Measurements from ENCODE around the gene TRIM26.
"Not testable (repeated sequence)": the region's sequence is repeated elsewhere in the genome, so short reads cannot be mapped to it uniquely, and the experiment has no call there.

The TRIM26 gene

DNA sequence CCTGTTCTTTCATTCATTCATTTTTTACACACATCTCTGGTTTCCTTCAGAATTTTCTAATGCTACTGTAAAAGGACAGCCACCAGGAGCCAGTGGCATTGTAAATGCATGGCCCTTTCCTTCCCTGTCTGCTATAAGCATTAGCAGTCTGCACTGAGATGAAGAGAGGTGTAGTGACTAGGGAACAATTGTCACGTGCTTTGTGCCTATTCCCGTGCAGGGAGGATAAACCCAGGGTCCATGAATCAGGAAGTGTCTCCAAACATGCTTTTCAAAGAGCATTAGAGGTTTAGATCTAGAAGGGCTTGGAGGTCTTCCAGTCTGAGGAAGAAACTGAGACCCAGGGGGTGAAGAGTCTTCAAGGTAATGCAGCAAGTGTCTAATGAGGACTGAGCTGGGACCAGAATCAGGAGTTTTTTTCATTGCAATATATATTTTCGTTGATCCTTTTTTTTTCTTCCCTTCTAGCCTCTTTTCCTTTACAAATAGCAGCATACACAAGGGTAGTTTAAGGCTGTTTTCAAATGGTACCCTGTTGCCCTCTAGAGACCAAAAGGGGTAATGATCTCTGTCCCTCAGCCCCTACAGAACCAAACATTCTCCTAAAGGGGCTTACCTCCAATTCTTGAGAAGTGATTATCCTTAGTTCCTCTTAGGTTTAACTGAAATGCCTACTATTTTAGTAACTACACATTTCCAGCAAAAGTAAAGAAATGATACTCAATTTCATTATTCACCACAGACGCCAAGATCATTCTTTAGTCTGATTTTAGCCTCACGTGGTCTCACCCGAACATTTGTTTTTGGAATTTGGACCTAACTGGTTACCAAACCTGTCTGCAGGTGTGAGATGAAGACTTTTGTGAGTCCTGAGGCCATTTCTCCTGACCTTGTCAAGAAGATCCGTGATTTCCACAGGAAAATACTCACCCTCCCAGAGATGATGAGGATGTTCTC lies 43.3 kb downstream of the TRIM26 start:
- FAIRE-seq: no peak

DNA sequence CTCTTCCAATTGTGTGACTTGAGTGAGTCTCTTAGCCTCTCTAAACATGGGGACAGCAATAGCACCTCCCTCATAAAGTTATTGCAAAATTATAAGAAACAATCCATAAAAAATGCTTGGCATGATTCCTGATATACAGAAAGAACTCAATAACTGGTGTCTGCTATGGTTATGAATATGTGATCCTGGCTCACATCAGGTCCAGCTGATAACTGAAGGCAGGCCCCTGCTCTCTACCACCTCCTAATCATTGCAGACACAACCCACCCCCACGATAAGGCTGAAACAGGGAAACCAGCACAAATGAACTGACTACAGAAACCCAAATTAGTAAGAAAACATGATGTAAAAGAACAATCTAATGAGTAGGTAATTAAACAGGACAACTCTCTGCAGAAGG lies 44.5 kb downstream of the TRIM26 start:
- no peak for FAIRE-seq

DNA sequence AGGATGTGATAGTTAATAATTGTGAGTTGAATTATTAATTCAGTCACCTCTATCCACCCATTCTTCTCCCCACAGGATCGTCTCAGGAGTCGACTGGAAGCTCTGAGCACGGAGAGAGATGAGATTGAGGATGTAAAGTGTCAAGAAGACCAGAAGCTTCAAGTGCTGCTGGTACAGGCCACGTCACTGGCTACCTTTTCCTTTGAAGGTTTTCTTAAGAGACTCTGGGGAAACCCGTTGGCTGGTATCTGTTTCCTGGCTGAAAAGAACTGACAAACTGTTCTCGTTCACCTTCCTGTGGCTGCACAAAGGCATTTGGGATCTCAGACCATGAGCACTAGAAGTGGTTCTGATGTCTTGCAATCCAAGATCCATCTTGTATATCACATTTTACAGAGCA lies 46.1 kb downstream of the TRIM26 start:
- FAIRE-seq: no peak

DNA sequence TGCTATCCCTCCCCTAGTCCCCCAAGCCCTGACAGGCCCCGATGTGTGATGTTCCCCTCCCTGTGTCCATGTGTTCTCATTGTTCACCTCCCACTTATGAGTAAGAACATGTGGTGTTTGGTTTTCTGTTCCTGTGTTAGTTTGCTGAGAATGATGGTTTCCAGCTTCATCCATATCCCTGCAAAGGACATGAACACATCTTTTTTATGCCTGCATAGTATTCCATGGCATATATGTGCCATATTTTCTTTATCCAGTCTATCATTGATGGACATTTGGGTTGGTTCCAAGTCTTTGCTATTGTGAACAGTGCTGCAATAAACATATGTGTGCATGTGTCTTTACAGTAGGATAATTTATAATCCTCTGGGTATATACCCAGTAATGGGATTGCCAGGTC lies 48.0 kb downstream of the TRIM26 start:
- FAIRE-seq: not testable (repeated sequence)

DNA sequence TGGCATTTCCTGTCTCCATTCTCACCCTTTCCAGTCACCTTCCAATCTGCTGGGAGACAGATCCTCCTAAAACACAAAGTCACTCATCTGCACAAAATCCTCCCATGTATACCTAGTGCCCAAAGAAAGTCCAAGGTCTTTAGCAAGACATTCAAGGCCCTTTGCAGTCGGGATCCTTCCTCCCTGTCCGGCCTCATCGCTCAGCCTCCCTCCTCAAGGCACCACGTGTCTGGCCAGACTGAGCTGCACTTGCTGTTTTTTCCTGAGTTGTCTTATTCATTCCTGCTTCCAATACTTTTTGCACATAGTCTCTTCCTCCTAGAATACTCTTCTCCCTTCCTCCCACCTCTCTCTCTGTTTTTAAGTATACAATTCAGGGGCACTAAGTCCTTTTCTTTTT lies 48.5 kb downstream of the TRIM26 start:
- FAIRE-seq: no peak

DNA sequence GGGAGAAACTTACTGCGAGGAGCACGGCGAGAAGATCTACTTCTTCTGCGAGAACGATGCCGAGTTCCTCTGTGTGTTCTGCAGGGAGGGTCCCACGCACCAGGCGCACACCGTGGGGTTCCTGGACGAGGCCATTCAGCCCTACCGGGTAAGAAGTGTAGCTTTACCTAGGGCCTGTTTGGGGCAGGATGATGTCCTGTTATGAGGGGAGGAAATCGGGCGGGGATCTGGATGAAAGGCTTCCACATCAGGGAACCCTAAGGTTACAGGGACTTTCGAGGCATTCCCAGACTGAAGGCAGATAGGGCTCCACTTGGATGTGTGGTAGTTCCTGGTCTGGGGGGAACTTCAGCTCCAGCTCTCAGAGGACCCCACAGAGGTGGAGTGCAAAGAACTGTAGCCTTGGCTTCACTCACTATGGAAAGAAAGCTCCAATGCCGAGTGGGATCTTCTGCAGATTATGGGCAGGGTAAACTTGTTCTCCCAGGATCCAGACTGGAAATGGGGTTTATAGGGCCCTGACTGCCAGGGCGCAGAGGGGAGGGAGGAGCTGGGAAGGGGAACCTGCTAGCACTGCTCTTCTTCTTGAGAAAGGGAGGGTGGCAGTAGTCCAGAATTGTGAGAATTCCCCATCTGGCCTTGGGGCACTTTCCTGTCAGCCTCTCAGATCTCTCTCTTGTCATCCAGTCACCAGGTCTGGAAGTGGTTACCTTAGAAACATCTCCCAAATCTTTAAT lies 49.1 kb downstream of the TRIM26 start:
- FAIRE-seq: no peak

DNA sequence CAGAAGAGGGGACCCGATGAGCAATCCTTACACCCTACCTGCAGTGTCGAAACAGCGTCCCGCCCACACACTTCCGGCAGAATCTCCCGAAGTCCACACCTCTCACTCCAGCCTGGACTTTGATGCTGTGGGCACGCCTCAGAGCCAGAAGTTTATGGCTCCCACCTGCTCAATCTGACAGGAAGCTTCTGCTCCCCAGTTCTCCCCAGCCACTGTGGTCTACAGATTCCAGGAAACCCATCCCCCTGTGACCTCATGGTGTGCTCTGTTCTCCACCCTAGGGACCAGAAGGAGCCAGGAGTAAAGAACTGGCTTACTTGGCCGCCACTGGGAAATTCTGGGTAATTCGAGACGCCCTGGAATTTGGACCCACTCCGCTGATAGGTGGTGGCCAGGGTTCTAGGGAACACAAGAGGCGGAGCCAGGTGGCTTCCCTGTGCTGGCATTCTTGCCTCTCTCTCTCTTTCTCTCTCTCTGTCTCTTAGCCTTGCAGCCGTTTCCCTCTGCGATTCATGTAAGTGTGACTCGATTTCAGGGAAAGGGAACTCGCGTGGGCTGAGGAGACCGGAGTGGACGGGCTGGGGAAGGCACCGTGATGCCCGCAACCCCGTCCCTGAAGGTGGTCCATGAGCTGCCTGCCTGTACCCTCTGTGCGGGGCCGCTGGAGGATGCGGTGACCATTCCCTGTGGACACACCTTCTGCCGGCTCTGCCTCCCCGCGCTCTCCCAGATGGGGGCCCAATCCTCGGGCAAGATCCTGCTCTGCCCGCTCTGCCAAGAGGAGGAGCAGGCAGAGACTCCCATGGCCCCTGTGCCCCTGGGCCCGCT lies 49.9 kb downstream of the TRIM26 start, which contains the start of gene TRIM15:
TSS of gene TRIM15 (plus strand) at position 457 of the 828 bp plus-strand sequence. CDS start at position 596, 139 bp downstream.
- no peak for FAIRE-seq

DNA sequence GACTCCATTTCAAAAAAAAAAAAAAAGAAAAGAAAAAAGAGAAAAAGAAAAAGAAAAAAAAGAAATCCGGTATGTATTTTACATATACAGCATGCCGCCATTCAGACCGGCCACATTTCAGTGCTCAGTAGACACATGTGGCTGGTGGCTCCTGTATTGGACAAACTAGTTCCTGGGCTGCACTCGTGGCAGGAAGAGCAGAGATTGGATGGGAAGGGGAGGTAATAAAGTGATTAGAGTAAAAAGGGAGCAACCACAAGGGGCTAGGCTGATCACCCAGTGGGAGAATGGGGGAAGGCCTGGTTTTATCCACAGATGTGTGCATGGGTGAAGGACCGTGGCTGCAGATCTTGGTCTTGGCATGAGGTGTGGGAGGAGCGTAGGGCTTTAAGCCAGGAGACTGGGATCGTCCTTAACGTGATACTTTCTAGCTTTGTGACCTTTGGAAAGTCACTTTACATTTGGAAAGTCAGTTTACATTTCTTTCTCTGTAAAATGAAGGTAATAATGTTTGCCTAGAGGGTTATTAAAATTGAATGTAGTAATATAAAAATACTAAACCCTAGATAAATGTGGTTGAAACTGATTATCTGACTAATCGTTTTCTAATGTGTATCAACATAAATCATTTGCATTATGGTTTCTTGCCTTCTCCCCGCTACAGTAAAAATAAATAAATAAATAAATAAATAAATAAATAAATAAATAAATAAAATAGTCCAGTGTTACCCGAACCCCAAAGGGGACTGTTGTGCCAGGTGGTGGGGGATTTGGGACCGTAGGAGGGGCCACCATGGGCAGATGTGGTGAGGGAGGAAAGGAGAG lies 50.7 kb downstream of the TRIM26 start:
- no peak for FAIRE-seq

DNA sequence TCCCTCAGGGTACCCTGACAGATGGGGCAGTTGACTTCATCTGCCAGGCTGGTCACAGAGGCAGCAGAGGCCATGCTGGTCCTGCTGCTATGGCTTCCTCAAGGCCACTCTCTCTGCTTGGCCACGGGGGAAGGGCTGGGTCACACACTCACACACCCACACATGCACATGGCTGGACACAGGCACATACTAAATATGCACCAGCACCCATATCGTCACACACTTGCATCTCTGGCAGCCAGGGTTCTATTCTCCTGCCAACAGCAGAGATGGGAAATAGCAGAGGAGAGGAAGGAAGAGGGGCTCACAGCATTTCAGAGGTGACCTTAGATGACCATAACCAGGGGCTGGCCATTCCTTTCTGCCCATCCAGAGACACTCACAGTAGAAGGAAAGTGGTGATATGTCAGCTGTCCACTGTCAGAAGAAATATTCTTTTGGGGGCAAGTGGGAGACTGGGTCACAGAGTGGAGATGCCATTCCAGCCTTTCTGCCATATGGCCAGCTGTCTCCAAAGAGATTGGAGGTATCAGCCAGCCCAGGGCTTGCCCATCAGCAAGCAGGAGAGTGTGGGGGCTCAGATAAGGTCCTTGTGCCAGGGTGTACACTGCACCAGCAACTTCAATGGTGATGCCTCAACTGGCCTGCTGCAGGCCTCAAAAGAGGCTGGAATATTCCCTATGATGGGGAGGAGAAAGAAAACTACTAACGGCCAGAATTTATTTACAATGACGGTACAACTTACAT lies 52.2 kb downstream of the TRIM26 start, which contains the start of gene TRIM10:
TSS of gene TRIM10 (minus strand) at position 427 of the 747 bp plus-strand sequence. CDS start at position 74, 353 bp downstream.
- FAIRE-seq: no peak

DNA sequence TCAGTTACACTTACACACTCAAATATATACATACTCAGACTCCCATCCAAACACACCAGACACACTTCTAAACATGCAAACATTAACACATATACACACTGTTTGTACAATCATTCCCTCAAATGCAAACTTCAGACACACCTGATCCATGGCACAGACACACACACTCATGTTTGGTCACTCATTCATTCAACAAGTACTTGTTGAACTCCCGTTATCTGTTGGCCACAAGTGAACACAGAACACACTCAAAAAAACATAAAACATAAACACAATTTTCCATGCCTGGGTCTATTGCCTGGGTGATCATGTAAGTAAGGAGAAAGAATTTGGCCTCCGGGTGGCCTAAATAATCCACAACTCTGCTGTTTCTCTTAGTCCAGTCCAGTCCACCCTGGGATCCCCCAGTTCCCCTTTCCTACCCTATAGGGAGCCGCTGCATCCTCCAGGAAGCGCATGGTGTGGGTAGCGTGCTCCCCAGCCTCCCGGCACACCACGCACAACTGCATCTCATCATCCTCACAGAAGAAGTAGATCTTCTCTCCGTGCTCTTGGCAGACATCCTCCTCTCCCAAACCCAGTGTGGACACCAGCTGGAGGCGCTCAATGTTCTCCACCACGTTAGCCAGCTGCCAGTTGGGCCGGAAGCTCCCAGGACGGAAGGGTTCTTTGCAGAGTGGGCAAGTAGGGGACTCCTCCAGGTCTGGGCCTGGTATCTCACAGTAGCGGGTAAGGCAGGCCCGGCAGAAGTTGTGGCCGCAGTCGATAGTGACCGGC lies 53.0 kb downstream of the TRIM26 start:
- FAIRE-seq: no peak

DNA sequence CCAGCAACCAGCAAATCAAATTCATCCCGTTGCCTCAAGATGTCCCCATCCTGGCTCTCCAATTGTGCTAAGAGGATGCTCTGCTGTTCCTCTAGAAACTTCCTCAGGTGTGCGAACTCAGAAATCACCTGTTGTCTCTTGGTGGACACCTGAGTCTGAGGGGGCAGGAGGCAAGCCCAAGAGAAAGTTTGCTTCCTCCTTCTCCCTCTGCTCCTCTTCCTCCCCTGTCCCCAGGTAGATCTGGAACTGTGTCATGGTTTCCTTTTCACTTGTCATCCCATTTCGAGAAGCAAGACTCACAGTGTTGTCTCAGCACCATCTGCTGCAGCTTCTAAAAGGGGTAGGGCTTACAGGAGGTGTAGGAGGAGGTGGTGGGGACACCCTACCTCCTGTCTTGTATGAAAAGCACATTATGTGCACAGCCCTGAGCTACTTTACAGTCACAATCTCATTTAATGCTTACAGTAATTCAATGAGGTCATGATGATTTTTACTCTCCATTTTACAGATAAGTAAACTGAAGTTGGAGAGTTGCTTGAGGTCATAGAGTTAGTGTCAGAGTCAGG lies 54.6 kb downstream of the TRIM26 start:
- FAIRE-seq: no peak

DNA sequence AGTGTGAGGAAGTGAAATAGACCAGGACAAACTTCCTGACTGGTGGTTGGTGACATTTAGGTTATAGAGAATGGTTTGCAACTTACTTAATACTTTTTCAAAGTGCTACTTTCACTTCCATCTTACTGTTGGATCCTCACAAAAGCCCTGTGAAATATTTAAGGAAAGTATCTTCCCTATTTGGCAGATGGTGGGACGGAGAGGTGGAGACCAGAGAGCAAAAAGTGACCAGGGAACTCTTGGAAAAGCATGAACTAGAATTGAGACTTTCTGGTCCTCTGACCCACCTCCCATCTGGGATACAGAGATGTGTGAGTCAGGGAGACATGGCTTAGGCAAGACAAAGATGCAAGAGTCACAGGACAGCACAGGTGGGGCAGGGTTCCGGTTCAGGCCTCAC lies 55.2 kb downstream of the TRIM26 start:
- FAIRE-seq: no peak

DNA sequence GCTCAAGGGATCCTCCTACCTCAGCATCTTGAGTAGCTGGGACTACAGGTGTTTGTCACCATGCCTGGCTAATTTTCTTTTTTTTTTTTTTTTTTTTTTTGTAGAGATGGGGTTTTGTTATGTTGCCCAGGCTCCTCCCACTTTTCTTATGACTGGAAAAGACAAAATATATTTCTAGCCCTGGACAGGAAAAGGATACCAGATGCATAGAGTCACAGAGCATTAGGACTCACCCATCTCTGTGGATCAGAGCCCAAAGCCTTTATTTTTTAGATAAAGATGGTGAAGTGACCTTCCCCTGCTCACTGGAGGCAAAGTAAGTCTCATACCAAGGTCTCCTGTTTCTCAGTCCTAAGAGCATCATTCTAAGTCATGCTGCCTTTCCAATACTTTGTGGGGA lies 55.6 kb downstream of the TRIM26 start:
- FAIRE-seq: no peak

DNA sequence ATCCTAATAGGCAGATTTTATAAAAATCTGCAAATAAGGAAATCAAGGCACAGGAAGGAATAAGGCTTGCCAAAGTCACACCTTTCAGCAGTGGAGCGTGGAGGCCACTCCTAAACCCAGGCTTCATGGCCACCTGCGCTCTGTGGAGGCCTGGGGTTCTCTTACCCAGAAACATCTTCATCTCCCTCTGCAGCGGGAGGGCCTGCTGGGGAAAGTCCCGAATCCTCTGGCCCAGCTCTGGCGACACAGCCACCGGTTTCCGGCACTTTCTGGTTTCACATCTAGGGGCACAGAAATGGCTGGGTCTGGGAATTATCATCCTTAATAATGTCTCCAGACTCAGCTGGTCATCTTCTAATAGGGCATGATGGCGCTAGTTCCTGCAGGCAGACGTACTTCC lies 56.4 kb downstream of the TRIM26 start:
- no peak for FAIRE-seq

DNA sequence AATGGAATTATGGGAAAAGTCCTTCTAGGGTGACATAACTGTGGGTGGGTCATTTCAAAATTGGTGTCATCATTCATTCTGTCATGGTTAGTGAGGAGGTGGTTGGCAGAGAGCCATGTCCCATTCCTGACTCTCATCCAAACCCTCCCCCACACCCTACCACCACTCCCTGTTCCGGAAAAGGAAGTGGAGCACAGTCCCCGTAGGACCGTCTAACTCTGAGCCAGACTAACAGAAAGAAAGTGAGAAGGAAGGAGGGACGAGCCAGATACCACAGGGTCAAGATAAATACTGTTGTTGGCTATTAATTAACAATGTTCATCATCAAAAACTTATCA lies 57.0 kb downstream of the TRIM26 start:
- peak; percentile 21 for FAIRE-seq

DNA sequence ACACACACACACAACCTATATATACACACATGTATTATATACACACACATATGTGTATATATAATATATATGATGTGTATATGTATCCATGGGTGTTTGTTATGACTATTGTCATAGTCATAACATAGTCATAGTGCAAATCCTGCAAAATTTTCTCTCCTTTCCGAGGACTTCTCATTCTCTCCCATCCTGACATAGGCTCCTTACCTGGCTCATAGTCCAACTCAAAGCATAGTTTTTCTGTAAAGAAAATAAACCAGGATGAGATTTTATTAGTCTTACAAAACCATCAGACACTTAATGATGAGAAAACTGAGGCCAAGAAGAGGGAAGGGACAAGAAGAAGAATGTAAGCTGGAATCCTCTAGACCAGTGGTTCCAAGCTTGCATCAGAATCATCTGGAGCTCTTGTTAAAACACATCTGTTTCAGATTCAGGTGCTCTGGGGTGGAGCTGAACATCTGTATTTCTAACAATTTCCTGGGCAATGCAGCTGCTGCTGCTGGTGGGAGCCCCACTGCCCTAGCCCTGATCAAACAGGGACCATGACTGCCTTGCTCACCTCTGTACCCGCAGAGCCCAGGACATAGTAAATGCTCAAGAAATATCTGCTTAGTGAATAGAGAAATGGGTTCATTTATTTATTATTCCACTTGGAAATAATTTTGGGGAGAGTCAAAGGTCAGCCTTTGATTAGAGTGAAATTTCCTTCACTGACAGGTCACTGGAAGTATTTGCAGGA lies 57.5 kb downstream of the TRIM26 start:
- FAIRE-seq: no peak

DNA sequence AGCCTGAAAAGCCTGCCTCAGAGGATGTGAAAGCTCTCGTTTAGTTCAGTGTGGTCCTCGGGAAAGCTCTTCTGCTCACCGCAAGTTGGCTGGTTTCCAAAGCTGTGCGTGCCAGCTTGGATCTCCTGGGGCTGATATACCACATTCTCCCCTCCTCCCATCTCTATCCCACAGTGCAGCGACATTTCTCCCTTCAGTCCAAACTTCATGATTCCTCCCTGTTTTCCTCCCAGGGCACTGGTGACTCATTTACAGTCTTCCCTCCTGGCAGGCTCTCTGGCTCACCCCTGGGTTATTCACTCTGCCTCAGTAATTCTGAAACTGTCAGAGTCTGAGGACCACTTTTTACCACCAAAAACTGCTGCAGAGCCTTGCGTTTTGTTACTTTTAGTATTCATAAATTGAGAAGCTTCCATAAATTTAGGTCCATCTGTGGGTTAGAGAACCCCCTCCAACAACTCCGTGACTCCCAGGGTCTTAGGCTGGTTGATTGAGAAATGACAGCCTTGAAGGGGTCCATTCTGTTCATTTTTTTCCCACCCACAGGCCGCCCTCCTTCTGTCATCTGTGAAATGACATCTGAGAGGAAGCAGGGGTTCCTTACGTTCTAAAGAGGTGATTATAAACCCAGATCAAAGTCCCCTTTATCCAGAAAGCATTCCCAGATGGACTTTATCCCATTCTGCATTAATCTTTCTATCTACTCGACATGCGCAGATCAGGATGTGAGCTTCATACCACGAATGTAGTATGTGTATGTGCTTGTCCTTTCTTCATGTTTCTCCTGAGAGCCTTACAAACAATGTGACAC lies 58.3 kb downstream of the TRIM26 start:
- no peak for FAIRE-seq

DNA sequence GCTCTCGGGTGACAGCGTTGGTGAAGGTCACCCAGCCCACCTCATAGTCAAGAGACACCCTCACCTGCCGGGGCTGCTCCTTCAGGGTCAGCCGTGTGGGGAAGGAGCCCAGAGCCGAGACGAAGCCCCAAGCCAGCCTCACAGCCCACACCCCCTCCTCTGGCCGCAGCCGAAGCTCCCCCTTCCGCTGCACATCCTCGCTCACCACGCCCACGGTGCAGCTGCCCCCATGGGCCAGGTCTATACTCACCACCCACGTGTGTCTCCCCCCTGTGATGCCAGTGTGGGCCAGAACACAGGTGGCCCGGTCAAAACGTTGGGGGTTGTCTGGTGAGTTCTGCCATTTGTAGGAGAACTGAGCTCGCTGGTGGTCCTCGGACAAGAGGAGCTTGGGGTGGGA lies 59.1 kb downstream of the TRIM26 start:
- no peak for FAIRE-seq
